IMR-90 (cell line): ENCODE measurements around the gene DESI2. TPM values are rescaled to one million over a fixed set of nuclear protein-coding genes. Genes with fewer than 3 reads are reported as not detected.

Experiments used
- ATAC-seq: fragments of 200-7000 bp; cut with Tn5 transposase; 2 replicates; pipeline ENCODE4 v1.9.1; 2020; ENCODE audit warnings: low read depth, mild to moderate bottlenecking, moderate library complexity
- BruUV-seq: library from RNA; stranded (reverse); fragments of 400-500 nt; replicated peaks from 2 replicates; lab custom pipeline; 2021; lab: Mats Ljungman, UMichigan
- CTCF ChIA-PET: fragments of 300-600 bp; formaldehyde crosslinking; extraction: SDS; loops from one replicate; lab custom pipeline; 2021; ENCODE audit warnings: antibody characterized with exemption; lab: Yijun Ruan, JAX
- POLR2A ChIA-PET: fragments of 300-600 bp; sonication (Branson Sonifier 250); formaldehyde crosslinking; loops from one replicate; lab custom pipeline; 2022; ENCODE audit warnings: antibody characterized with exemption; ENCODE audit not compliant: unreplicated experiment; lab: Charles Lee
- DNase-seq: peaks from one replicate; pipeline ENCODE4 v3.0.0; 2013
- H2AFZ ChIP-seq: replicated peaks from 2 replicates; pipeline ENCODE3; 2013; ENCODE audit warnings: low read length, mild to moderate bottlenecking; ENCODE audit not compliant: poor library complexity
- H2AK5ac ChIP-seq: 2 replicates; pipeline ENCODE4 v1.6.1; 2013; ENCODE audit warnings: low read depth, low read length, inconsistent platforms
- H2AK9ac ChIP-seq: replicated peaks from 2 replicates; pipeline ENCODE3; 2013; ENCODE audit warnings: mild to moderate bottlenecking, low read depth, low read length, moderate library complexity; ENCODE audit not compliant: poor library complexity
- H2BK120ac ChIP-seq: 2 replicates; pipeline ENCODE4 v1.6.1; 2013; ENCODE audit warnings: low read depth, low read length, inconsistent platforms
- H2BK15ac ChIP-seq: 3 replicates; pipeline ENCODE4 v1.6.1; 2013; ENCODE audit warnings: low read depth, low read length, inconsistent platforms
- H2BK20ac ChIP-seq: 2 replicates; pipeline ENCODE4 v1.6.1; 2013; ENCODE audit warnings: low read depth, mild to moderate bottlenecking, inconsistent platforms, low read length, moderate library complexity
- H2BK5ac ChIP-seq: 2 replicates; pipeline ENCODE4 v1.6.1; 2013; ENCODE audit warnings: mild to moderate bottlenecking, low read depth, low read length, inconsistent platforms; ENCODE audit not compliant: poor library complexity, severe bottlenecking
- H3K14ac ChIP-seq: replicated peaks from 2 replicates; pipeline ENCODE4 v1.6.1; 2013; ENCODE audit warnings: low read depth, low read length, inconsistent platforms
- H3K18ac ChIP-seq: 2 replicates; pipeline ENCODE4 v1.6.1; 2013; ENCODE audit warnings: low read depth, low read length, control low read depth
- H3K23ac ChIP-seq: 2 replicates; pipeline ENCODE4 v1.6.1; 2013; ENCODE audit warnings: low read depth, low read length, inconsistent platforms
- H3K27ac ChIP-seq: 2 replicates; pipeline ENCODE4 v1.5.1; 2013; ENCODE audit warnings: mild to moderate bottlenecking, control low read depth, low read length; ENCODE audit not compliant: insufficient read depth
- H3K27me3 ChIP-seq: 2 replicates; pipeline ENCODE4 v1.6.1; 2013; ENCODE audit warnings: low read length; ENCODE audit not compliant: control insufficient read depth, insufficient read depth
- H3K36me3 ChIP-seq: 2 replicates; pipeline ENCODE4 v1.6.1; 2013; ENCODE audit warnings: low read length, mixed read lengths; ENCODE audit not compliant: control insufficient read depth, insufficient read depth
- H3K4ac ChIP-seq: 2 replicates; pipeline ENCODE4 v1.6.1; 2013; ENCODE audit warnings: low read depth, low read length, inconsistent platforms
- H3K4me1 ChIP-seq: 2 replicates; pipeline ENCODE4 v1.6.1; 2013; ENCODE audit warnings: low read length, mixed read lengths; ENCODE audit not compliant: control insufficient read depth, insufficient read depth
- H3K4me2 ChIP-seq: 2 replicates; pipeline ENCODE4 v1.6.1; 2013; ENCODE audit warnings: low read depth, mild to moderate bottlenecking, control low read depth, low read length, moderate library complexity
- H3K4me3 ChIP-seq: 2 replicates; pipeline ENCODE4 v1.5.1; 2013; ENCODE audit warnings: low read depth, mild to moderate bottlenecking, control low read depth, low read length, moderate library complexity; ENCODE audit not compliant: insufficient read depth
- H3K56ac ChIP-seq: 2 replicates; pipeline ENCODE4 v1.6.1; 2013; ENCODE audit warnings: low read length, inconsistent platforms; ENCODE audit not compliant: insufficient read depth; ENCODE audit errors: extremely low read depth
- H3K79me1 ChIP-seq, 2 experiments: 2 replicates each; pipeline ENCODE4 v1.6.1; 2013; ENCODE audit warnings: low read length in 2 of 2, inconsistent platforms in 1 of 2, low read depth in 1 of 2
- H3K9ac ChIP-seq: 2 replicates; pipeline ENCODE4 v1.6.1; 2013; ENCODE audit warnings: low read depth, low read length, control low read depth
- H3K9me1 ChIP-seq: 2 replicates; pipeline ENCODE4 v1.6.1; 2013; ENCODE audit warnings: low read length, inconsistent platforms; ENCODE audit not compliant: insufficient read depth
- H3K9me3 ChIP-seq: 2 replicates; pipeline ENCODE4 v1.6.1; 2013; ENCODE audit warnings: low read length; ENCODE audit not compliant: control insufficient read depth, insufficient read depth
- H4K20me1 ChIP-seq: 2 replicates; pipeline ENCODE4 v1.6.1; 2013; ENCODE audit warnings: low read length, inconsistent platforms; ENCODE audit not compliant: insufficient read depth
- H4K5ac ChIP-seq: 2 replicates; pipeline ENCODE4 v1.6.1; 2013; ENCODE audit warnings: mild to moderate bottlenecking, low read depth, low read length, control low read depth
- H4K8ac ChIP-seq, 2 experiments: 2 replicates each; pipeline ENCODE4 v1.6.1; 2013; ENCODE audit warnings: low read depth in 2 of 2, low read length in 2 of 2, control low read depth in 1 of 2, inconsistent platforms in 1 of 2
- H4K91ac ChIP-seq: 2 replicates; pipeline ENCODE4 v1.6.1; 2013; ENCODE audit warnings: low read depth, low read length, inconsistent platforms; ENCODE audit not compliant: insufficient read depth
- RAD21 ChIP-seq: IDR thresholded peaks from 2 replicates; pipeline ENCODE4 v1.6.1; 2012; ENCODE audit warnings: low read length, improper control_type of control experiment
- WGBS, 2 experiments: methylation state at CpG; one replicate each; pipeline versions ENCODE4 v1.1.5 to v1.1.7; 2013; ENCODE audit warnings: missing lambda C conversion rate in 2 of 2; ENCODE audit not compliant: insufficient read length in 1 of 2; ENCODE audit errors: extremely low coverage in 2 of 2; 5-methylcytosine and 5-hydroxymethylcytosine counted together
- dilution Hi-C: fragments of 300-500 bp; cut with HindIII; formaldehyde crosslinking; loops from one replicate; pipeline ENCODE4 v1.14.3; 2018; ENCODE audit warnings: low sequenced_read_pairs; ENCODE audit not compliant: unreplicated experiment
- in situ Hi-C: fragments of 300-500 bp; cut with MboI; formaldehyde crosslinking; loops from 3 replicates; pipeline ENCODE4 v1.14.3; 2019; ENCODE audit warnings: low sequenced_read_pairs, inconsistent platforms, mixed read lengths
- intact Hi-C: fragments of 100-400 bp; cut with micrococcal nuclease; formaldehyde crosslinking; loops from 2 replicates; pipeline ENCODE4 v1.10.0; 2022
- polyA plus RNA-seq, 3 experiments: library from polyadenylated mRNA; depleted of rRNA; stranded (reverse); fragments of >200 nt; gene quantifications; 2 replicates each; pipeline ENCODE4 v1.2.3, GENCODE V29; 2012; ENCODE audit warnings: low replicate concordance in 1 of 3
- total RNA-seq: library from RNA; depleted of rRNA; stranded (reverse); fragments of >200 nt; gene quantifications from 2 replicates; pipeline ENCODE4 v1.2.3, GENCODE V29; 2012

Gene DESI2
- total and polyA plus RNA-seq, 2 of the 4 experiments (the other 2 are of a cell fraction), result 19.0 to 43.6 TPM

GRCh38 chr1:244709076-244709475 is 56.1 kb downstream of the DESI2 start:
- Histone ChIP-seq H3K36me3 (peaks cover 7% of the 10 kb centered on the region), H2AK9ac (no peak overlapping the region), H3K9ac (no peak overlapping the region), H2BK5ac (no peak overlapping the region), H4K8ac (no peak overlapping the region), H3K79me1 (no peaks in the 10 kb centered on the region), H3K4me1 (no peaks in the 10 kb centered on the region), H3K56ac (no peak overlapping the region), H3K27ac (no peak overlapping the region), H3K23ac (no peak overlapping the region), H4K20me1 (no peaks in the 10 kb centered on the region), H3K4me2 (no peak overlapping the region), H3K27me3 (no peaks in the 10 kb centered on the region), H3K9me1 (peaks cover 3% of the 10 kb centered on the region; the same call in 1 of the 2 replicates), H2BK20ac (no peak overlapping the region), H3K14ac (no peak overlapping the region), H4K5ac (no peak overlapping the region), H2AK5ac (no peak overlapping the region), H3K18ac (no peak overlapping the region), H2BK120ac (no peak overlapping the region), H3K4me3 (no peak overlapping the region), H3K4ac (no peak overlapping the region), H3K9me3 (no peaks in the 10 kb centered on the region), H2AFZ (no peak overlapping the region), H4K91ac (no peak overlapping the region), H2BK15ac (no peak overlapping the region)
- no TSS peak for BruUV-seq
- intact Hi-C loops, result no loop called here
- TF ChIP-seq RAD21, result no peak
- WGBS, 2 experiments, result no CpG with 5 or more reads among the region's 8 CpGs
- CTCF ChIA-PET, result no interaction called here
- ATAC-seq (no peak), DNase-seq (no peak)
- POLR2A ChIA-PET, result no interaction called here
- dilution Hi-C loops, result no loop called here
- in situ Hi-C loops, result no loop called here
